HG03139 (cell line): ENCODE data around the gene TCEA2.

Experiments used
- ATAC-seq: cut with Tn5 transposase; IDR thresholded peaks from one replicate; pipeline ENCODE4 v1.9.1; 2021; ENCODE audit not compliant: unreplicated experiment

TCEA2 gene

GRCh38 chr20:64119681-64120341 lies 56.8 kb downstream of the TCEA2 start:
- no peak for ATAC-seq

DNA sequence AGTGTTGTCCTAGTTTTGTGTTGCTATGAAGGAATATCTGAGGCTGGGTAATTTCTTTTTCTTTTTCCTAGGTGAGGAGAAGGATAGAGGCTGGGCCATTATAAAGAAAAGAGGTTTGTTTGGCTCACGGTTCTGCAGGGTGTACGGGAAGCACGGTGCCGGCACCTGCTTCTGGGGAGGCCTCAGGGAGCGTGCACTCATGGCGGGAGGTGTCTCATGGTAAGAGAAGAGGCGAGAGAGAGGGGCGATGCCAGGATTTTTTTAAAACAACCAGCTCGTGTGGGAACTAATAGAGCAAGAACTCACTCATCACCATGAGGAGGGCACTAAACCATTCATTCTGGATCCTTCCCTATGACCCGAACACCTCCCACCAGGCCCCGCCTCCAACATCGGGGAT lies 58.6 kb downstream of the TCEA2 start:
- no peak for ATAC-seq
